Neuronal stem cell (in vitro differentiated cells): ENCODE data around the gene DNAH2.
A peak's percentile ranks its signal among the peaks of the same experiment; 100 is the strongest.

ENCODE experiments used
- DNase-seq: peaks from one replicate; pipeline ENCODE4 v3.0.0-alpha.2; 2013; ENCODE audit warnings: low spot score
- H2AFZ ChIP-seq: one replicate; pipeline ENCODE4 v1.6.1; 2013; ENCODE audit warnings: mild to moderate bottlenecking, low read length, inconsistent platforms
- H2AK5ac ChIP-seq: 2 replicates; pipeline ENCODE4 v1.6.1; 2013; ENCODE audit warnings: low read depth, mild to moderate bottlenecking, inconsistent platforms, low read length, moderate library complexity, mixed read lengths
- H2BK120ac ChIP-seq: 2 replicates; pipeline ENCODE4 v1.6.1; 2013; ENCODE audit warnings: low read depth, mild to moderate bottlenecking, inconsistent platforms, low read length, moderate library complexity, mixed read lengths
- H2BK12ac ChIP-seq: one replicate; pipeline ENCODE4 v1.6.1; 2013; ENCODE audit warnings: low read length, inconsistent platforms
- H2BK15ac ChIP-seq: 2 replicates; pipeline ENCODE4 v1.6.1; 2013; ENCODE audit warnings: mild to moderate bottlenecking, low read length, inconsistent platforms, mixed read lengths
- H2BK5ac ChIP-seq: one replicate; pipeline ENCODE4 v1.6.1; 2013; ENCODE audit warnings: inconsistent platforms, mild to moderate bottlenecking, low read length, moderate library complexity
- H3K14ac ChIP-seq: one replicate; pipeline ENCODE4 v1.6.1; 2013; ENCODE audit warnings: low read length, inconsistent platforms
- H3K18ac ChIP-seq: 2 replicates; pipeline ENCODE4 v1.6.1; 2013; ENCODE audit warnings: low read length, inconsistent platforms
- H3K23ac ChIP-seq: 2 replicates; pipeline ENCODE4 v1.6.1; 2013; ENCODE audit warnings: low read depth, mild to moderate bottlenecking, mixed read lengths, low read length, inconsistent platforms; ENCODE audit not compliant: poor library complexity
- H3K27ac ChIP-seq: replicated peaks from 3 replicates; pipeline ENCODE4 v1.5.1; 2013; ENCODE audit warnings: low read length, inconsistent platforms
- H3K27me3 ChIP-seq, 3 experiments: 2 replicates each; pipeline ENCODE4 v1.6.1; 2013; ENCODE audit warnings: low read length in 3 of 3, mild to moderate bottlenecking in 2 of 3, inconsistent platforms in 1 of 3, low read depth in 1 of 3, mixed read lengths in 1 of 3, moderate library complexity in 1 of 3; ENCODE audit not compliant: control insufficient read depth in 3 of 3, insufficient read depth in 3 of 3
- H3K36me3 ChIP-seq, 2 donors: replicated peaks in 1 of 2; 2 replicates each; pipeline ENCODE4 v1.6.1; 2013; ENCODE audit warnings: low read length in 2 of 2; ENCODE audit not compliant: control insufficient read depth in 2 of 2, insufficient read depth in 2 of 2
- H3K4ac ChIP-seq: 2 replicates; pipeline ENCODE4 v1.6.1; 2013; ENCODE audit warnings: inconsistent platforms, mild to moderate bottlenecking, low read length, moderate library complexity
- H3K4me1 ChIP-seq, 2 donors: 1 replicate in 1 of 2; 2 replicates in 1 of 2; pipeline ENCODE4 v1.6.1; 2013; ENCODE audit warnings: low read length in 2 of 2, low read depth in 1 of 2; ENCODE audit not compliant: control insufficient read depth in 2 of 2, insufficient read depth in 1 of 2
- H3K4me2 ChIP-seq: one replicate; pipeline ENCODE4 v1.6.1; 2013; ENCODE audit warnings: mild to moderate bottlenecking, low read length, inconsistent platforms; ENCODE audit not compliant: insufficient read depth, poor library complexity, severe bottlenecking
- H3K4me3 ChIP-seq, 2 donors: 2 replicates each; pipeline ENCODE4 v1.5.1; 2013; ENCODE audit warnings: low read length in 2 of 2, mild to moderate bottlenecking in 2 of 2, inconsistent platforms in 1 of 2, moderate library complexity in 1 of 2
- H3K79me1 ChIP-seq: one replicate; pipeline ENCODE4 v1.6.1; 2013; ENCODE audit warnings: low read depth, mild to moderate bottlenecking, inconsistent platforms, low read length, moderate library complexity
- H3K9ac ChIP-seq: one replicate; pipeline ENCODE4 v1.6.1; 2013; ENCODE audit warnings: mild to moderate bottlenecking, low read depth, low read length, inconsistent platforms; ENCODE audit not compliant: poor library complexity
- H3K9me3 ChIP-seq, 2 donors: replicated peaks in 1 of 2; 2 replicates each; pipeline versions ENCODE3 to v1.6.1; 2013; ENCODE audit warnings: low read length in 2 of 2, mild to moderate bottlenecking in 2 of 2, inconsistent platforms in 1 of 2, low read depth in 1 of 2, mixed read lengths in 1 of 2, moderate library complexity in 1 of 2; ENCODE audit not compliant: control insufficient read depth in 2 of 2, insufficient read depth in 1 of 2
- H4K8ac ChIP-seq: one replicate; pipeline ENCODE4 v1.6.1; 2013; ENCODE audit warnings: low read depth, mild to moderate bottlenecking, inconsistent platforms, low read length, moderate library complexity
- H4K91ac ChIP-seq: one replicate; pipeline ENCODE4 v1.6.1; 2013; ENCODE audit warnings: low read length, low read depth, mild to moderate bottlenecking, inconsistent platforms; ENCODE audit not compliant: poor library complexity
- WGBS, 2 donors: extraction: QIAGEN DNeasy Blood & Tissue Kit; methylation state at CpG; one replicate each; pipeline ENCODE4 v1.1.7; 2013; ENCODE audit warnings: missing lambda C conversion rate in 2 of 2, mixed read lengths in 1 of 2; ENCODE audit not compliant: insufficient read length in 2 of 2, insufficient replicate concordance in 1 of 2; ENCODE audit errors: extremely low coverage in 2 of 2; 5-methylcytosine and 5-hydroxymethylcytosine counted together

Gene DNAH2

GRCh38 chr17:7839876-7840261 is 122.3 kb downstream of the DNAH2 start:
- Histone ChIP-seq H2BK5ac (no peak overlapping the region), H3K4ac (no peak overlapping the region), H3K27me3 (no peaks in the 10 kb centered on the region), H3K18ac (no peak overlapping the region), H3K14ac (no peak overlapping the region), H4K91ac (no peak overlapping the region), H3K9me3 (no peaks in the 10 kb centered on the region), H2BK12ac (no peak overlapping the region), H3K9ac (no peak overlapping the region), H3K36me3 (peaks cover 5 to 15% of the 10 kb centered on the region in 2 donors), H3K79me1 (peaks cover 16% of the 10 kb centered on the region), H2AK5ac (no peak overlapping the region), H3K4me1 (peaks cover 34 to 43% of the 10 kb centered on the region in 2 donors), H3K4me3 (no peak overlapping the region), H3K23ac (no peak overlapping the region), H2AFZ (no peak overlapping the region), H3K27ac (no peak overlapping the region), H2BK120ac (no peak overlapping the region), H2BK15ac (no peak overlapping the region), H3K4me2 (peak overlapping the region; percentile 27), H4K8ac (no peak overlapping the region)
- DNase-seq, result no peak
- WGBS, 2 donors, result no CpG with 5 or more reads among the region's 2 CpGs

- no peak for DNase-seq
- no peaks in the 10 kb centered on the region for H3K27me3 ChIP-seq
- peak overlapping the region; percentile 9 for H3K27ac ChIP-seq
- no peak overlapping the region for H2AK5ac ChIP-seq
- H3K9ac ChIP-seq, result no peak overlapping the region
- no peak overlapping the region for H4K91ac ChIP-seq
- no peak overlapping the region for H2BK15ac ChIP-seq
- no peak overlapping the region for H3K4me3 ChIP-seq
- H2BK12ac ChIP-seq, result no peak overlapping the region
- no peak overlapping the region for H2BK120ac ChIP-seq
- no CpG with 5 or more reads among the region's 1 CpG for WGBS, 2 donors
- H3K14ac ChIP-seq, result no peak overlapping the region
- H4K8ac ChIP-seq, result no peak overlapping the region
- no peak overlapping the region for H2AFZ ChIP-seq
- no peak overlapping the region for H3K4ac ChIP-seq
- H2BK5ac ChIP-seq, result no peak overlapping the region
- no peak overlapping the region for H3K23ac ChIP-seq
- peaks cover 21% of the 10 kb centered on the region for H3K79me1 ChIP-seq
- H3K9me3 ChIP-seq, result no peaks in the 10 kb centered on the region
- H3K4me2 ChIP-seq, result no peak overlapping the region
- peaks cover 36 to 49% of the 10 kb centered on the region in 2 donors for H3K4me1 ChIP-seq
- H3K36me3 ChIP-seq, result peaks cover 9 to 21% of the 10 kb centered on the region in 2 donors
- H3K18ac ChIP-seq, result no peak overlapping the region
These were observed 122.9 kb downstream of the DNAH2 start for GRCh38 chr17:7840441-7840840.

- Histone ChIP-seq H3K27me3 (no peaks in the 10 kb centered on the region), H3K27ac (peak overlapping the region; percentile 91), H3K4me1 (peaks cover 36 to 49% of the 10 kb centered on the region in 2 donors), H3K9ac (peak overlapping the region; percentile 96), H4K8ac (no peak overlapping the region), H3K79me1 (peaks cover 25% of the 10 kb centered on the region), H3K4ac (no peak overlapping the region), H2BK12ac (no peak overlapping the region), H2BK15ac (no peak overlapping the region), H2AFZ (no peak overlapping the region), H2BK120ac (no peak overlapping the region), H3K9me3 (no peaks in the 10 kb centered on the region), H3K23ac (no peak overlapping the region), H2AK5ac (no peak overlapping the region), H2BK5ac (no peak overlapping the region), H3K36me3 (peaks cover 12 to 25% of the 10 kb centered on the region in 2 donors), H3K18ac (no peak overlapping the region), H3K14ac (no peak overlapping the region), H3K4me3 (peak overlapping the region; percentile 80 to 83), H3K4me2 (peak overlapping the region; percentile 85), H4K91ac (no peak overlapping the region)
- no peak for DNase-seq
- WGBS, 2 donors, result no CpG with 5 or more reads among the region's 1 CpG
These were observed 123.3 kb downstream of the DNAH2 start for GRCh38 chr17:7840875-7841274.

GRCh38 chr17:7841396-7841914 is 123.9 kb downstream of the DNAH2 start:
- peak overlapping the region; percentile 91 for H3K27ac ChIP-seq
- peak overlapping the region; percentile 22 for H2AK5ac ChIP-seq
- peak overlapping the region; percentile 64 for H3K14ac ChIP-seq
- peak overlapping the region; percentile 93 for H2BK5ac ChIP-seq
- H3K4me3 ChIP-seq, result peak overlapping the region; percentile 80 to 83
- no peak overlapping the region for H4K91ac ChIP-seq
- H2AFZ ChIP-seq, result peak overlapping the region; percentile 87
- H3K79me1 ChIP-seq, result peaks cover 29% of the 10 kb centered on the region
- no peak overlapping the region for H2BK12ac ChIP-seq
- peak overlapping the region; percentile 91 for H3K18ac ChIP-seq
- H3K23ac ChIP-seq, result peak overlapping the region; percentile 92
- peaks cover 17 to 31% of the 10 kb centered on the region in 2 donors for H3K36me3 ChIP-seq
- peak overlapping the region; percentile 85 for H3K4me2 ChIP-seq
- H3K4ac ChIP-seq, result no peak overlapping the region
- H2BK15ac ChIP-seq, result peak overlapping the region; percentile 32
- H3K9me3 ChIP-seq, result no peaks in the 10 kb centered on the region
- no peaks in the 10 kb centered on the region for H3K27me3 ChIP-seq
- H3K4me1 ChIP-seq, result peaks cover 36 to 49% of the 10 kb centered on the region in 2 donors
- no CpG with 5 or more reads among the region's 34 CpGs for WGBS, 2 donors
- no peak overlapping the region for H2BK120ac ChIP-seq
- peak overlapping the region; percentile 96 for H3K9ac ChIP-seq
- DNase-seq, result no peak
- H4K8ac ChIP-seq, result no peak overlapping the region
